PFSK-1 (cell line): ENCODE results near the gene RBM38.

Source experiments
- FOXP2 ChIP-seq: optimal IDR thresholded peaks from 2 replicates; pipeline ENCODE3; 2011; ENCODE audit warnings: borderline replicate concordance, control low read depth, inconsistent platforms; ENCODE audit not compliant: insufficient read depth; ENCODE audit errors: extremely low read length, extremely low read depth
- POLR2AphosphoS5 ChIP-seq: IDR thresholded peaks from 2 replicates; pipeline ENCODE4 v1.6.1; 2012; ENCODE audit warnings: low read depth, mild to moderate bottlenecking, control low read depth, low read length, moderate library complexity
- REST ChIP-seq, 2 experiments: IDR thresholded peaks; 2 replicates each; pipeline versions ENCODE4 v1.6.1 to v1.8.0; 2011 to 2012; ENCODE audit warnings: low read depth in 2 of 2, low read length in 2 of 2, control low read depth in 1 of 2, inconsistent platforms in 1 of 2, mild to moderate bottlenecking in 1 of 2, moderate library complexity in 1 of 2; ENCODE audit not compliant: insufficient read depth in 1 of 2
- SIN3A ChIP-seq: IDR thresholded peaks from 2 replicates; pipeline ENCODE4 v1.6.1; 2012; ENCODE audit warnings: mild to moderate bottlenecking, low read length, moderate library complexity, borderline replicate concordance; ENCODE audit not compliant: insufficient read depth
- TAF1 ChIP-seq: IDR thresholded peaks from 2 replicates; pipeline ENCODE4 v1.6.1; 2012; ENCODE audit warnings: low read length, control low read depth, borderline replicate concordance; ENCODE audit not compliant: insufficient read depth

- TF ChIP-seq REST (IDR thresholded peaks at IDR 0.05; ENCODE audit: insufficient read depth in 1 of 2, low read depth in 2 of 2, low read length in 2 of 2) (no peak), POLR2AphosphoS5 (no peak), SIN3A (no peak), TAF1 (no peak), FOXP2 (no peak)
Measured at GRCh38 chr20:57458400-57459160, 67.4 kb downstream of the RBM38 start.
